Measurements from ENCODE around the gene TLE1.

- TF ChIP-seq CTCF (IDR thresholded peaks at IDR 0.05; ENCODE audit: low read depth, low read length) (no peak), EZH2phosphoT487 (IDR thresholded peaks at IDR 0.05; ENCODE audit: low read depth) (no peak)
Observed at GRCh38 chr9:81720450-81721086, 31.2 kb upstream of the TLE1 start.
